Fibroblast of lung (primary cell): ENCODE results near the gene TMEM201. TPM values are rescaled to one million over a fixed set of nuclear protein-coding genes. Genes with fewer than 3 reads are reported as not detected.
A peak's percentile ranks its signal among the peaks of the same experiment; 100 is the strongest.

ENCODE experiments used
- DNase-seq, 2 donors: peaks; one replicate each; pipeline versions ENCODE4 v3.0.0 to v3.0.0-alpha.2; 2010; ENCODE audit warnings: low read depth in 2 of 2
- H2AFZ ChIP-seq: 2 replicates; pipeline ENCODE4 v1.5.1; 2012; ENCODE audit warnings: low read length, control low read depth, inconsistent platforms
- H3K27ac ChIP-seq: 2 replicates; pipeline ENCODE4 v1.5.1; 2011; ENCODE audit warnings: low read length, control low read depth; ENCODE audit not compliant: insufficient read depth
- H3K27me3 ChIP-seq: 2 replicates; pipeline ENCODE4 v1.5.1; 2011; ENCODE audit warnings: mild to moderate bottlenecking, low read length; ENCODE audit not compliant: control insufficient read depth, insufficient read depth
- H3K36me3 ChIP-seq: 2 replicates; pipeline ENCODE4 v1.5.1; 2011; ENCODE audit warnings: low read length; ENCODE audit not compliant: control insufficient read depth, insufficient read depth
- H3K4me1 ChIP-seq: 2 replicates; pipeline ENCODE4 v1.5.1; 2011; ENCODE audit warnings: low read length; ENCODE audit not compliant: control insufficient read depth, insufficient read depth; ENCODE audit errors: extremely low read depth
- H3K4me2 ChIP-seq: 2 replicates; pipeline ENCODE4 v1.5.1; 2011; ENCODE audit warnings: low read length, control low read depth; ENCODE audit not compliant: insufficient read depth; ENCODE audit errors: extremely low read depth
- H3K4me3 ChIP-seq, 4 experiments: fragments of 200-600 bp in 1 of 4; sonication (generic) in 1 of 4; replicated peaks in 1 of 4; 2 replicates each; pipeline ENCODE4 v1.5.1; 2011 to 2016; ENCODE audit warnings: low read length in 4 of 4, low read depth in 3 of 4, mild to moderate bottlenecking in 3 of 4, control low read depth in 2 of 4, inconsistent platforms in 1 of 4, mixed read lengths in 1 of 4; ENCODE audit not compliant: insufficient read depth in 1 of 4; ENCODE audit errors: control extremely low read depth in 1 of 4
- H3K79me2 ChIP-seq: 2 replicates; pipeline ENCODE4 v1.5.1; 2012; ENCODE audit warnings: mild to moderate bottlenecking, low read length, inconsistent platforms; ENCODE audit not compliant: control insufficient read depth, insufficient read depth
- H3K9ac ChIP-seq: 2 replicates; pipeline ENCODE4 v1.5.1; 2011; ENCODE audit warnings: mild to moderate bottlenecking, low read length, control low read depth; ENCODE audit not compliant: insufficient read depth
- H3K9me3 ChIP-seq: 2 replicates; pipeline ENCODE4 v1.5.1; 2012; ENCODE audit warnings: low read depth, low read length; ENCODE audit not compliant: control insufficient read depth, insufficient read depth
- H4K20me1 ChIP-seq: 2 replicates; pipeline ENCODE4 v1.5.1; 2011; ENCODE audit warnings: low read length; ENCODE audit not compliant: control insufficient read depth, insufficient read depth; ENCODE audit errors: extremely low read depth
- EZH2 ChIP-seq: IDR thresholded peaks from 2 replicates; pipeline ENCODE4 v1.5.1; 2012; ENCODE audit warnings: low read length, control low read depth, mild to moderate bottlenecking; ENCODE audit errors: missing control alignments
- polyA plus RNA-seq, 2 donors: library from polyadenylated mRNA; depleted of rRNA in 1 of 2; stranded (reverse) in 1 of 2; unstranded in 1 of 2; fragments of >200 nt; gene quantifications; 2 replicates each; pipeline ENCODE4 v1.2.1, GENCODE V29; 2011 to 2012; ENCODE audit warnings: missing spikeins in 1 of 2
- total RNA-seq: library from RNA; depleted of rRNA; stranded (reverse); fragments of >200 nt; gene quantifications from 2 replicates; pipeline ENCODE4 v1.2.1, GENCODE V29; 2014
- TF ChIP-seq, protein P1 (sequence below), 2 donors: IDR thresholded peaks in 1 of 2; conservative IDR thresholded peaks in 1 of 2; 1 replicate in 1 of 2; 2 replicates in 1 of 2; pipeline ENCODE4 v1.5.1; 2011 to 2012; ENCODE audit warnings: low read length in 2 of 2, control low read depth in 1 of 2, inconsistent platforms in 1 of 2, low read depth in 1 of 2, mild to moderate bottlenecking in 1 of 2

TMEM201 gene
- total and polyA plus RNA-seq, 2 donors (not counting 1 experiment from before 2014, with no cell fraction given), result 1.7 to 2.8 TPM

DNA sequence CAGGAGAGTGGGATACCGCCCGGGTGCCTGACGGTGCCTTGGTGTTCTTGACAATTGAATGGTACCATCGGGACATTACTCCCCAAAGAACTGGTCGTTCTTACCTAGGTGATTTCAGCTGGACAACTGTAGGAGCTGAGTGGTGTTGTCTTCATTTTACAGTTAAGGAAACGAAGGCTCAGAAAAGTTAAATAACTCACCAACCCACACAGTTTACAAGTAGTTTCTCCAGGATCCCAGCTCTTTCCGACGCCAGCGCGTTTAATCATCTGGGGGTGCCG, 64.4 kb downstream of the TMEM201 start:
- no peak overlapping the region for H3K27ac ChIP-seq
- no peak for DNase-seq
- H3K9ac ChIP-seq, result no peak overlapping the region
- peak; percentile 45 for TF ChIP-seq EZH2
- TF ChIP-seq, protein P1, sequence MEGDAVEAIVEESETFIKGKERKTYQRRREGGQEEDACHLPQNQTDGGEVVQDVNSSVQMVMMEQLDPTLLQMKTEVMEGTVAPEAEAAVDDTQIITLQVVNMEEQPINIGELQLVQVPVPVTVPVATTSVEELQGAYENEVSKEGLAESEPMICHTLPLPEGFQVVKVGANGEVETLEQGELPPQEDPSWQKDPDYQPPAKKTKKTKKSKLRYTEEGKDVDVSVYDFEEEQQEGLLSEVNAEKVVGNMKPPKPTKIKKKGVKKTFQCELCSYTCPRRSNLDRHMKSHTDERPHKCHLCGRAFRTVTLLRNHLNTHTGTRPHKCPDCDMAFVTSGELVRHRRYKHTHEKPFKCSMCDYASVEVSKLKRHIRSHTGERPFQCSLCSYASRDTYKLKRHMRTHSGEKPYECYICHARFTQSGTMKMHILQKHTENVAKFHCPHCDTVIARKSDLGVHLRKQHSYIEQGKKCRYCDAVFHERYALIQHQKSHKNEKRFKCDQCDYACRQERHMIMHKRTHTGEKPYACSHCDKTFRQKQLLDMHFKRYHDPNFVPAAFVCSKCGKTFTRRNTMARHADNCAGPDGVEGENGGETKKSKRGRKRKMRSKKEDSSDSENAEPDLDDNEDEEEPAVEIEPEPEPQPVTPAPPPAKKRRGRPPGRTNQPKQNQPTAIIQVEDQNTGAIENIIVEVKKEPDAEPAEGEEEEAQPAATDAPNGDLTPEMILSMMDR (conservative IDR thresholded peaks at IDR 0.05 in 1 of 2, IDR thresholded peaks at IDR 0.05 in 1 of 2; ENCODE audit: low read depth in 1 of 2, low read length in 2 of 2), result no peak
- peaks cover 31% of the 10 kb centered on the region for H3K27me3 ChIP-seq
- H3K79me2 ChIP-seq, result no peaks in the 10 kb centered on the region
- H3K4me3 ChIP-seq, result no peak overlapping the region
- H4K20me1 ChIP-seq, result no peaks in the 10 kb centered on the region
- H2AFZ ChIP-seq, result no peak overlapping the region
- no peaks in the 10 kb centered on the region for H3K4me1 ChIP-seq
- no peak overlapping the region for H3K4me2 ChIP-seq
- H3K9me3 ChIP-seq, result no peaks in the 10 kb centered on the region
- H3K36me3 ChIP-seq, result no peaks in the 10 kb centered on the region

DNA sequence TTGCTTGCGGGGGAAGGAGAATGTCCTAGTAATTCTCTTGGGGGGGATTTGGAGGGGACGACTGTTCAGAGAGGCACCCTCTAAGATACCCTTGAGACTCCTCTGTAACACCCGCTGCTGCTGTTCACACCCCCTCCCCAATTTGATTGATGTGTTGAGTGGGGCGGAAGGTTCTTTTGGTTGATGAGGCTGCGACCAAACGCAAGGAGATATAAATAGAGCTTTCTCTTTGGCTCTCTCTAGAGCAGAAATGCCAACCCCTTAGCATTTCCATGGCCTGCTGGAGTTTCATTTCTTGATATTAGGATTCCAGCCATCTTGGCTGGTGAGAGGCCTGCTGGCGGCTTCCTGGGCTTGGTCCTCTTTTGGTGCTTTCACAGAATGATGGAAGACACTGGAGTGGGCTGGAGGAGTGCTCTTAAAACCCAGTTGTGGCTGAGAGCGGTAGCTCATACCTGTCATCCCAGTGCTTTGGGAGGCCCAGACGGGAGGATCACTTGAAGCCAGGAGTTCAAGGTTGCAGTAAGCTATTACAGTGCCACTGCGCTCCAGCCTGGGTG, 64.9 kb downstream of the TMEM201 start:
- DNase-seq, result no peak
- Histone ChIP-seq H4K20me1 (no peaks in the 10 kb centered on the region), H3K36me3 (no peaks in the 10 kb centered on the region), H3K9ac (no peak overlapping the region), H2AFZ (no peak overlapping the region), H3K9me3 (no peaks in the 10 kb centered on the region), H3K4me3 (no peak overlapping the region), H3K79me2 (no peaks in the 10 kb centered on the region), H3K27me3 (peaks cover 31% of the 10 kb centered on the region), H3K4me1 (no peaks in the 10 kb centered on the region), H3K4me2 (no peak overlapping the region), H3K27ac (no peak overlapping the region)
- no peak for TF ChIP-seq EZH2
- TF ChIP-seq, protein P1 (conservative IDR thresholded peaks at IDR 0.05 in 1 of 2, IDR thresholded peaks at IDR 0.05 in 1 of 2; ENCODE audit: low read depth in 1 of 2, low read length in 2 of 2), result no peak

DNA sequence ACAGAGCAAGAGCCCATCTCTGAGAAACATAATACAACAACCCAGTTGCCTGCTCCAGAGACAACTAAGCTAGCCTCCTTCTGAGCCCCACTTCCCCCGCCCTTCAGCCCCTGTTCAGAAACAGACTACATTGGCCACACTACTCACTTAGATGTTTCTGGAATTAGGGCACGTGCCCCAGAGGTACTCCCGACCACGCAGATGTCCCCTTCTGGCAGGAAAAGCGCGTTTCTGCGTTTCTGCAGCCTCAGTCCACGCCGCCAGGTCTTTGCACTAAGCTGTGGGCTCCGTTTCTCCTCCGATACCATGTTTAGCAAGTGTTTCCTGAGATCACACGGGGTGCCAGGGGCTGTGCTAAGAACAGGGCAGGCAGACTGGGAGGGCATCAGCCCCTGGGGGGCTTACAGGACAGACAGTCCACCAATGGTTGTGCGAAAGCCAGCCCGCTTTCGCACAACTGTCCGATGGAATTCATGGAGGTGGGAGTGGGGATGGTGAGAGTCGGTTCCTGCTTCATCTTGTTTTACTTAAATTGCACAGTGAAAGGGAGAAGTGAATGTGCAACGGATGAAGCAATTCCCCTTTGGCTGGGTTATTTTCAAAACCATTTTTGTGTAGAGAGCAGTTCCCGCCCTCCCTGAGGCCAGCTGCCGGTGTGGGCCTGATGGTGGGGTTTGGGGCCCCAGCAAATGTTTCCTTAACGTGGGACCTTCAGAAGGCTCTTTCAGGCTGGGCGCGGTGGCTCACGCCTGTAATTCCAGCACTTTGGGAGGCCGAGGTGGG, 65.5 kb downstream of the TMEM201 start:
- Histone ChIP-seq H3K36me3 (no peaks in the 10 kb centered on the region), H3K4me2 (no peak overlapping the region), H3K4me3 (no peak overlapping the region), H4K20me1 (no peaks in the 10 kb centered on the region), H3K4me1 (no peaks in the 10 kb centered on the region), H3K9me3 (no peaks in the 10 kb centered on the region), H3K27ac (no peak overlapping the region), H3K27me3 (peaks cover 31% of the 10 kb centered on the region), H3K79me2 (no peaks in the 10 kb centered on the region), H2AFZ (no peak overlapping the region), H3K9ac (no peak overlapping the region)
- DNase-seq, result no peak
- TF ChIP-seq, protein P1 (conservative IDR thresholded peaks at IDR 0.05 in 1 of 2, IDR thresholded peaks at IDR 0.05 in 1 of 2; ENCODE audit: low read depth in 1 of 2, low read length in 2 of 2), result no peak
